ENCODE data around the gene ME3. TPM values are rescaled to one million over a fixed set of nuclear protein-coding genes. Genes with fewer than 3 reads are reported as not detected.

ME3 gene
- total RNA-seq, 1 experiment from 2014 or later = 1.8 TPM

- Mint-ChIP-seq H3K4me3 (no peak overlapping the region), H3K36me3 (no peaks in the 10 kb centered on the region), H3K9me3 (0 out of 2 replicates have a peak, but pooled peaks cover 4% of the 10 kb centered on the region), H3K27me3 (ENCODE audit: low read depth) (no peaks in the 10 kb centered on the region), H3K4me1 (peaks cover 10% of the 10 kb centered on the region), H3K27ac (no peak overlapping the region)
- TF ChIP-seq ZNF263 (CRISPR knock-in tag; IDR thresholded peaks at IDR 0.05; ENCODE audit: low read depth) = no peak
- no peak for TF ChIP-seq SMAD3 (CRISPR knock-in tag; IDR thresholded peaks at IDR 0.05; ENCODE audit: borderline replicate concordance)
- TF ChIP-seq FOXP4 (CRISPR knock-in tag; IDR thresholded peaks at IDR 0.05) = no peak
- TF ChIP-seq FOXK1 (CRISPR knock-in tag; IDR thresholded peaks at IDR 0.05) = no peak
- TF ChIP-seq ZNF423 (CRISPR knock-in tag; IDR thresholded peaks at IDR 0.05) = no peak
- TF ChIP-seq CBFB (CRISPR knock-in tag; IDR thresholded peaks at IDR 0.05; ENCODE audit: low read depth) = no peak
- TF ChIP-seq TEAD4 (CRISPR knock-in tag; IDR thresholded peaks at IDR 0.05) = no peak
- TF ChIP-seq ATF6 (CRISPR knock-in tag; IDR thresholded peaks at IDR 0.05) = no peak
- TF ChIP-seq ZNF416 (CRISPR knock-in tag; IDR thresholded peaks at IDR 0.05) = no peak
- TF ChIP-seq ZNF396 (CRISPR knock-in tag; IDR thresholded peaks at IDR 0.05; ENCODE audit: borderline replicate concordance) = no peak
- no peak for TF ChIP-seq IRF2 (CRISPR knock-in tag; IDR thresholded peaks at IDR 0.05; ENCODE audit: borderline replicate concordance, low read depth)
- no peak for TF ChIP-seq ERG (CRISPR knock-in tag; IDR thresholded peaks at IDR 0.05)
- no peak for TF ChIP-seq ZNF532 (CRISPR knock-in tag; IDR thresholded peaks at IDR 0.05; ENCODE audit: borderline replicate concordance)
- TF ChIP-seq ZNF121 (CRISPR knock-in tag; IDR thresholded peaks at IDR 0.05) = no peak
- TF ChIP-seq NR1H2 (CRISPR knock-in tag; IDR thresholded peaks at IDR 0.05) = no peak
- no peak for TF ChIP-seq USF1 (CRISPR knock-in tag; IDR thresholded peaks at IDR 0.05)
- no peak for TF ChIP-seq RORB (CRISPR knock-in tag; IDR thresholded peaks at IDR 0.05)
- DNase-seq (ENCODE audit: low spot score) (no peak), ATAC-seq (peak; percentile 71)
- ChIA-PET CTCF (no interaction called here), POLR2A (no interaction called here)
These were observed 30.0 kb upstream of the ME3 start for GRCh38 chr11:86702220-86702983.
